Aorta (tissue), 5 donors: ENCODE measurements around the gene HYPK. TPM values are rescaled to one million over a fixed set of nuclear protein-coding genes. Genes with fewer than 3 reads are reported as not detected.
"Not testable (repeated sequence)": the region's sequence is repeated elsewhere in the genome, so short reads cannot be mapped to it uniquely, and the experiment has no call there.

Experiments used
- ATAC-seq: fragments of 200-7000 bp; cut with Tn5 transposase; one replicate; pipeline ENCODE4 v1.9.1; 2022; ENCODE audit warnings: moderate library complexity; ENCODE audit not compliant: low FRiP score
- DNase-seq, 2 donors: peaks; one replicate each; pipeline ENCODE4 v3.0.0-alpha.2; 2020
- H3K27ac ChIP-seq, 2 donors: one replicate each; pipeline ENCODE4 v1.5.1; 2013; ENCODE audit warnings: low read length in 2 of 2, mild to moderate bottlenecking in 2 of 2, moderate library complexity in 2 of 2, control low read depth in 1 of 2, inconsistent platforms in 1 of 2, low read depth in 1 of 2
- H3K27me3 ChIP-seq, 2 donors: one replicate each; pipeline ENCODE4 v1.6.1; 2013; ENCODE audit warnings: control low read depth in 1 of 2, low read length in 1 of 2, mild to moderate bottlenecking in 1 of 2, moderate library complexity in 1 of 2; ENCODE audit not compliant: insufficient read depth in 2 of 2, control insufficient read depth in 1 of 2
- H3K36me3 ChIP-seq, 2 donors: one replicate each; pipeline ENCODE4 v1.6.1; 2013; ENCODE audit warnings: control low read depth in 1 of 2, low read length in 1 of 2, mild to moderate bottlenecking in 1 of 2; ENCODE audit not compliant: insufficient read depth in 2 of 2, control insufficient read depth in 1 of 2
- H3K4me1 ChIP-seq, 2 donors: one replicate each; pipeline ENCODE4 v1.6.1; 2013; ENCODE audit warnings: low read length in 2 of 2, control low read depth in 1 of 2, mild to moderate bottlenecking in 1 of 2, moderate library complexity in 1 of 2; ENCODE audit not compliant: insufficient read depth in 2 of 2, control insufficient read depth in 1 of 2
- H3K4me3 ChIP-seq, 2 donors: one replicate each; pipeline ENCODE4 v1.5.1; 2013; ENCODE audit warnings: low read length in 2 of 2, control low read depth in 1 of 2, mild to moderate bottlenecking in 1 of 2
- H3K9me3 ChIP-seq: one replicate; pipeline ENCODE4 v1.6.1; 2013; ENCODE audit warnings: mild to moderate bottlenecking, low read length; ENCODE audit not compliant: control insufficient read depth
- WGBS, 2 donors: extraction: QIAGEN DNeasy Blood & Tissue Kit; methylation state at CpG; one replicate each; pipeline ENCODE4 v1.1.7; 2013; 5-methylcytosine and 5-hydroxymethylcytosine counted together
- intact Hi-C, 2 donors: fragments of 100-400 bp; cut with DNase I; formaldehyde crosslinking; loops; one replicate each; pipeline versions ENCODE4 v1.14.2 to v1.15.0; 2022
- polyA plus RNA-seq, 2 donors: library from polyadenylated mRNA; stranded (reverse); fragments of 200-250 nt; gene quantifications; one replicate each; pipeline ENCODE4 v1.2.3, GENCODE V29; 2013
- total RNA-seq, 2 donors: library from RNA; stranded (reverse); fragmentation: NEBNext Ultra II Directional; extraction: Animal tissue kit (Norgen Biotek cat#: 25700); gene quantifications; one replicate each; pipeline ENCODE4 v1.2.1, GENCODE V29; 2021
- donor health status: healthy with polysubstance abuse.
- donor health status: Bipolar disorder and iron deficiency.
- donor health status: DM: no; HTN: no; CAD: no.
- donor health status: DM: no; HTN: no; CAD: no.
- donor health status: DM: yes; HTN: yes; CAD: no.

The HYPK gene
- total and polyA plus RNA-seq, 4 donors = 3.0 to 31.6 (median 14.4) TPM

DNA sequence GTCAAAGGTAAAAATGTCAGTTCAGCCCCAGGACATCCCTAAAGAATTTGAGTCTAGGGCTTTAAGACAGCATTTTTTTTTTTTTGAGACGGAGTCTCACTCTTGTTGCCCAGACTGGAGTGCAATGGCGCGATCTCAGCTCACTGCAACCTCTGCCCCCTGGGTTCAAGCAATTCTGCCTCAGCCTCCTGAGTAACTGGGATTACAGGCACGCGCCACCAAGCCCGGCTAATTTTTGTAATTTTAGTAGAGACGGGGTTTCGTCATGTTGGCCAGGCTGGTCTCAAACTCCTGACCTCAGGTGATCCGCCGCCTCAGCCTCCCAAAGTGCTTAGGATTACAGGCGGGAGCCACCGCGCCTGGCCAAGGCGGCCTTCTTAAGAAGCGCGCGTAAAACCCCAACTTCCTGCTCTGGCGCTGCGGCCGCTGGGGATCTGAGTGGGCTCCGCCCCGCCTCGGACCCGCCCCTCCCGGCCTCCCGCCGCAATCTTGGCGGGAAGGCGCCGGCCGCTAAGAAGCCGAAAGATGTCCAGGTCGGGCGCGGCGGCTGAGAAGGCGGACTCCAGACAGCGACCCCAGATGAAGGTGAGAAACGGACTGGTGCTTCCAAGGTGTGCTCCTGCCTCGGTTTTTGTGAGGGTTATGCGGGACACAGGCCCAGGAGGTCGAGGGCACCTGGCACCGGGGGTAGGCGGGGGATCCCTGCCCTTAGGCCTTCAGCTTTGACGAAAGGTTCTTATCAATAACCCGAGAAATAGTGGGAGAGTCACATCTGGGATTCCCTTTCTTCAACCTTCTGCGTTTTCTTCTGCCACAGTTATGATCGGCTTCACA is 26.3 kb downstream of the HYPK start, which contains the start of gene WDR76:
WDR76 (plus strand) TSS at position 495 of the 834 bp plus-strand sequence; CDS start at position 526, 31 bp downstream.
- Histone ChIP-seq H3K4me1 (no peaks in the 10 kb centered on the region), H3K27me3 (no peaks in the 10 kb centered on the region), H3K9me3 (no peaks in the 10 kb centered on the region), H3K27ac (peak within 1 kb of the TSS in 1 of 2 donors; percentile 15), H3K36me3 (no peaks in the 10 kb centered on the region), H3K4me3 (peak within 1 kb of the TSS; percentile 11 to 21)
- intact Hi-C loops = no loop called here
- DNase-seq (peak; percentile 88 to 93), ATAC-seq (peak; percentile 88)
- WGBS, 2 donors = 3 to 4% methylated on average over 48 of the region's 48 CpGs

DNA sequence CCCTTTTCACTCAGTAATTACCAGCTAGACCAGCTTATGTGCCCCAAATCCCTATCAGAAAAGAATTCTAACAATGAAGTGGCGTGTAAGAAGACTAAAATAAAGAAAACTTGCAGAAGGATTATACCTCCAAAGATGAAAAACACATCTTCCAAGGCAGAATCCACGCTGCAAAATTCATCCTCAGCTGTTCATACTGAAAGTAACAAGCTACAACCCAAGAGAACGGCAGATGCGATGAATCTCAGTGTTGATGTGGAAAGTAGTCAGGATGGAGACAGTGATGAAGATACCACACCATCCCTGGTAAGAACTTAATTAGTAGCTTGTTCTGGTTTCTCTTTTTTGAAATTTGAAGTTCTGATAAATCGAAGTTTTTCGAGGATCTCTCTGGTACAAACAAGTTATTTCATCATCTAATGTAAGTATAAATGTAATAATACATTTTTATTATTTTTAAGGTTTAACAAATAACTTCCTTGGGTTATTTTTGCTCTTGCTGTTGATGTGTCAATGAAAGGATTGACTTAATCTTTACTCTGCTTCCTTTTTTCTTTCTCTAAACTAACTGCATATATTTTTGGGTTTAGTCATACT is 27.8 kb downstream of the HYPK start:
- Histone ChIP-seq H3K4me1 (no peaks in the 10 kb centered on the region), H3K36me3 (no peaks in the 10 kb centered on the region), H3K9me3 (no peaks in the 10 kb centered on the region), H3K27ac (no peak overlapping the region), H3K27me3 (no peaks in the 10 kb centered on the region), H3K4me3 (no peak overlapping the region)
- DNase-seq (no peak), ATAC-seq (no peak)
- intact Hi-C loops = no loop called here
- 50 to 59% methylated on average over 6 of the region's 6 CpGs for WGBS, 2 donors

DNA sequence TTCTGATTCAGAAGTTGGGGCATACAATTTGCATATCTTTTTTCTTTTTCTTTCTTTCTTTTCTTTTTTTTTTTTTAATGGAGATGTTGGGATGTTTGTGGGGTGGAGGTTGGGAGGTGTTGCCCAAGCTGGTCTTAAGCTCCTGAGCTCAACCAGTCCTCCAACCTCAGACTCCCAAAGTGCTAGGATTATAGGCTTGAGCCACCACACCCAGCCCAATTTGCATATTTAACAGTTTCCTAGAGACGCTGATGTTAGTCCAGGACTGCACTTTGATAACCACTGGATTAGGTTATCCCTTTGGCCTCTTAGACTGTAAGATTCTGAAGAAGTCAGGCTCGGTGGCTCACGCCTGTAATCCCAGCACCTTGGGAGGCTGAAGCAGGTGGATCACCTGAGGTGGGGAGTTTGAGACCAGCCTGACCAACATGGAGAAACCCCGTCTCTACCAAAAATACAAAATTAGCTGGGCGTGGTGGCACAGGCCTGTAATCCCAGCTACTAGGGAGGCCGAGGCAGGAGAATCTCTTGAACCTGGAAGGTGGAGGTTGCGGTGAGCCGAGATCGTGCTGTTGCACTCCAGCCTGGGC is 29.6 kb downstream of the HYPK start:
- 94 to 96% methylated on average over 9 of the region's 9 CpGs for WGBS, 2 donors
- intact Hi-C loops, H3K4me3 ChIP-seq, H3K27me3 ChIP-seq, H3K4me1 ChIP-seq, H3K27ac ChIP-seq, H3K9me3 ChIP-seq, H3K36me3 ChIP-seq, ATAC-seq: not testable (repeated sequence)
- peak in 1 of 2 donors; percentile 8 for DNase-seq

DNA sequence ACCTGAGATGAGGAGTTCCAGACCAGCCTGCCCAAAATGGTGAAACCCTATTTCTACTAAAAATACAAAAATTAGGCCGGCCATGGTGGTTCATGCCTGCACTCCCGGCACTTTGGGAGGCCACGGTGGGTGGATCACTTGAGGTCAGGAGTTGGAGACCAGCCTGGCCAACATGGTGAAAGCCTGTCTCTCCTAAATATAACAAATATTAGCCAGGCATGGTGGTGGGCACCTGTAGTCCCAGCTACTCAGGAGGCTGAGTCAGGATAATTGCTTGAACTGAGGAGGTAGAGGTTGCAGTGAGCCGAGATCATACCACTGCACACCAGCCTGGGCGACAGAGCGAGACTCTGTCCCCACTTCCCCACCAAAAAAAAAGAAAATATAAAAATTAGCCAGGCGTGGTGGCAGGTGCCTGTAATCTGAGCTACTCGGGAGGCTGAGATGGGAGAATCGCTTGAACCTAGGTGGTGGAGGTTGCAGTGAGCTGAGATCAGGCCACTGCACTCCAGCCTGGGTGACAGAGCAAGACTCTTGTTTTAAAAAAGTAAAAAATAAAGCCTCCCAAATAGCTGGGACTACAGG is 30.4 kb downstream of the HYPK start:
- DNase-seq = peak in 1 of 2 donors; percentile 6
- intact Hi-C loops, H3K4me1 ChIP-seq, H3K27me3 ChIP-seq, H3K4me3 ChIP-seq, H3K9me3 ChIP-seq, H3K27ac ChIP-seq, H3K36me3 ChIP-seq, ATAC-seq: not testable (repeated sequence)
- 97 to 99% methylated on average over 9 of the region's 9 CpGs for WGBS, 2 donors

DNA sequence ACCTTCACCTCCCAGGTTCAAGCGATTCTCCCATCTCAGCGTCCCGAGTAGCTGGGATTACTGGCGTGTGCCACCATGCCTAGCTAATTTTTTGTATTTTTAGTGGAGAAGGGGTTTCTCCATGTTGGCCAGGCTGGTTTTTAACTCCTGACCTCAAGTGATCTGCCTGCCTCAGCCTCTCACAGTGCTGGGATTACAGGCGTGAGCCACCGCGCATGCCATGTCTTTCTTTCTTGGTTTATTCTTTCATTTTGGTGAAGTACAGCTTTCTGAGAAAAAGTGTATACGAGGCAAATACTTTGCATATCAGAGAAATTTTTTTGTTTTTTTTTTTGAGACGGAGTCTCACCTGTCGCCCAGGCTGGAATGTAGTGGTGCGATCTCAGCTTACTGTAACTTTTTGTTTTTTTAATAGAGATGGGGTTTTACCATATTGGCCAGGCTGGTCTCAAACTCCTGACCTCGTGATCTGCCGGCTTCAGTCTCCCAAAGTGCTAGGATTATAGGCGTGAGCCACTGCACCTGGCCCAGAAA is 31.2 kb downstream of the HYPK start:
- H3K9me3 ChIP-seq, H3K36me3 ChIP-seq, intact Hi-C loops, H3K4me3 ChIP-seq, H3K27me3 ChIP-seq, ATAC-seq, H3K4me1 ChIP-seq, H3K27ac ChIP-seq: not testable (repeated sequence)
- peak in 1 of 2 donors; percentile 12 for DNase-seq
- WGBS, 2 donors = 93 to 94% methylated on average over 14 of the region's 14 CpGs

DNA sequence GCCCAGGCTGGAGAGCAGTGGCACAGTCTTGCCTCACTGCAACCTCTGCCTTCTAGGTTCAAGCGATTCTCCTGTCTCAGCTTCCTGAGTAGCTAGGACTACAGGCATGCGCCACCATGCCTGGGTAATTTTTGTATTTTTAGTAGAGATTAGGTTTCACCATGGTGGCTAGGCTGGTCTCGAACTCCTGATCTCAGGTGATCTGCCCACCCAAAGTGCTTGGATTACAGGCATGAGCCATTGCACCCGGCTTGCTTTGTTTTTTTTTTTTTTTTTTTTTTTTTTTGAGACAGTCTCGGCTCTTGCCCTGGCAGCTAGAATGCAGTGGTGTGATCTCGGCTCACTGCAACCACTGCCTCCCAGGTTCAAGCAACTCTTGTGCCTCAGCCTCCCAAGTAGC is 32.1 kb downstream of the HYPK start:
- H3K4me1 ChIP-seq, H3K27ac ChIP-seq, H3K36me3 ChIP-seq, H3K9me3 ChIP-seq, H3K27me3 ChIP-seq, intact Hi-C loops, H3K4me3 ChIP-seq, ATAC-seq: not testable (repeated sequence)
- WGBS, 2 donors = 77 to 80% methylated on average over 6 of the region's 6 CpGs
- peak in 1 of 2 donors; percentile 7 for DNase-seq

DNA sequence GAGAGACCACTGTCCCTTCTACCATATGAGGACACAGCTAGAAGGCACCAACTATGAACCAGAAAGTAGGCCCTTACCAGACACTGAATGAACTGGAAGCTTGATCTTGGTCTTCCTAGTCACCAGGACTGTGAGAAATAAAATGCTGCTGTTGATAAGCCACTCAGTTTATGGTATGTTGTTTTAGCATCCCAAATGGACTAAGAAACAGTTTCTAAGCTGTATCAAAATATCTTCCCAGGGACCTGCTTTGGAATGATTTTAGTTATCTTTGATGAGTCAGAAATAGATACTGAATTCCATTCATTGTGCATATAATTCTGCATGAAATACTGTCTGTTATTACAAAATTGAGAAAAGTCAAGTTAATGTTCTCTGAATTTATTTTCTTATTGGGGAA is 45.0 kb downstream of the HYPK start:
- intact Hi-C loops = no loop called here
- DNase-seq (no peak), ATAC-seq (no peak)
- Histone ChIP-seq H3K4me3 (no peak overlapping the region), H3K4me1 (no peaks in the 10 kb centered on the region), H3K27ac (no peak overlapping the region), H3K36me3 (no peaks in the 10 kb centered on the region), H3K27me3 (no peaks in the 10 kb centered on the region), H3K9me3 (no peaks in the 10 kb centered on the region)

DNA sequence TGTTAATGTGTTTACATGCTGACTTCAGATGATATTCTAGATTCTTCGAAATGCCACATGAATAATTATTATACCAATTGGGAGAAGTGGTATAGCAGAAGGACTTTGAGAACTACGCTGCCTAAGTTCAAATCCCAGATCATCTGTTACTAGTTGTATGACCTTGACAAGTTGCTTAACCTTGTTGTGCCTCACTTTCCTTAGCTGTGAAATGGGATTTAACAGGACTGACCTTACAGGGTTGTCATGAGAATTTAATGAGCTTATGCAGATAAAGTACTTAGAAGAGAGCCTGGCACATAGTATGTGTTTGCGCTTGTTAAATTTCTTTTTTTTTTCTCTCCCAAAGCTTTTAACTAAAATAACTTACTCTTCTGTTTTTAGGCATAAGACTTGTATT is 50.9 kb downstream of the HYPK start:
- H3K36me3 ChIP-seq = no peaks in the 10 kb centered on the region
- WGBS, 2 donors = 96 to 97% methylated on average over 3 of the region's 3 CpGs
- no peaks in the 10 kb centered on the region for H3K27me3 ChIP-seq
- no peak overlapping the region for H3K4me3 ChIP-seq
- no peaks in the 10 kb centered on the region for H3K4me1 ChIP-seq
- no peak overlapping the region for H3K27ac ChIP-seq
- intact Hi-C loops = no loop called here
- DNase-seq (no peak), ATAC-seq (no peak)
- H3K9me3 ChIP-seq = no peaks in the 10 kb centered on the region
